CD4-positive, alpha-beta memory T cell (primary cell): Measurements from ENCODE around the gene BRSK1. TPM values are rescaled to one million over a fixed set of nuclear protein-coding genes. Genes with fewer than 3 reads are reported as not detected.

ENCODE experiments used
- CTCF ChIA-PET: fragments of 350-600 bp; sonication (Branson Sonifier 250); formaldehyde crosslinking; loops from one replicate; lab custom pipeline; 2021; ENCODE audit warnings: inconsistent platforms; ENCODE audit not compliant: partially characterized antibody; lab: Charles Lee
- POLR2A ChIA-PET: fragments of 350-600 bp; sonication (Branson Sonifier 250); formaldehyde crosslinking; loops from one replicate; lab custom pipeline; 2021; ENCODE audit not compliant: partially characterized antibody; lab: Charles Lee
- DNase-seq, 5 donors: peaks; one replicate each; pipeline versions ENCODE4 v3.0.0 to v3.0.0-alpha.2; 2020 to 2022; ENCODE audit warnings: mixed read lengths in 1 of 5
- H3K27ac ChIP-seq: one replicate; pipeline ENCODE4 v1.7.0; 2013; ENCODE audit warnings: low read depth, low read length
- H3K27me3 ChIP-seq: 2 replicates; pipeline ENCODE4 v1.7.0; 2013; ENCODE audit warnings: mild to moderate bottlenecking, low read length, moderate library complexity; ENCODE audit not compliant: insufficient read depth
- H3K36me3 ChIP-seq: 2 replicates; pipeline ENCODE4 v1.7.0; 2013; ENCODE audit warnings: mild to moderate bottlenecking, low read length, moderate library complexity; ENCODE audit not compliant: insufficient read depth
- H3K4me1 ChIP-seq: 2 replicates; pipeline ENCODE4 v1.7.0; 2013; ENCODE audit warnings: mild to moderate bottlenecking, low read length, moderate library complexity; ENCODE audit not compliant: insufficient read depth
- H3K4me3 ChIP-seq, 2 donors: one replicate each; pipeline ENCODE4 v1.7.0; 2013; ENCODE audit warnings: low read length in 2 of 2, mild to moderate bottlenecking in 1 of 2
- H3K9me3 ChIP-seq, 2 donors: one replicate each; pipeline ENCODE4 v1.7.0; 2013; ENCODE audit warnings: low read length in 2 of 2, control low read depth in 1 of 2; ENCODE audit not compliant: control insufficient read depth in 1 of 2
- H3K27ac Mint-ChIP-seq, 7 donors: one replicate each; pipeline ENCODE4 v1.8.0; 2020 to 2021; ENCODE audit warnings: mixed read lengths in 7 of 7, mild to moderate bottlenecking in 6 of 7, inconsistent platforms in 3 of 7, moderate library complexity in 3 of 7
- H3K27me3 Mint-ChIP-seq, 2 donors: one replicate each; pipeline ENCODE4 v1.8.0; 2020 to 2021; ENCODE audit warnings: mixed read lengths in 2 of 2
- H3K36me3 Mint-ChIP-seq, 2 donors: one replicate each; pipeline ENCODE4 v1.8.0; 2020 to 2021; ENCODE audit warnings: mixed read lengths in 2 of 2, inconsistent platforms in 1 of 2, mild to moderate bottlenecking in 1 of 2
- H3K4me1 Mint-ChIP-seq, 4 donors: one replicate each; pipeline ENCODE4 v1.8.0; 2020 to 2021; ENCODE audit warnings: mixed read lengths in 4 of 4, mild to moderate bottlenecking in 1 of 4
- H3K4me3 Mint-ChIP-seq, 8 donors: one replicate each; pipeline ENCODE4 v1.8.0; 2020 to 2021; ENCODE audit warnings: mixed read lengths in 8 of 8, mild to moderate bottlenecking in 7 of 8, moderate library complexity in 6 of 8, inconsistent platforms in 3 of 8
- H3K9me3 Mint-ChIP-seq, 8 donors: one replicate each; pipeline ENCODE4 v1.8.0; 2020 to 2021; ENCODE audit warnings: mixed read lengths in 8 of 8, mild to moderate bottlenecking in 5 of 8, inconsistent platforms in 3 of 8, moderate library complexity in 1 of 8
- intact Hi-C: fragments of 100-400 bp; cut with micrococcal nuclease; formaldehyde crosslinking; loops from one replicate; pipeline ENCODE4 v1.15.1; 2023
- polyA plus RNA-seq, 2 donors: library from polyadenylated mRNA; unstranded; fragments of 300-500 nt; fragmentation: Illumina TruSeq; gene quantifications; one replicate each; pipeline ENCODE4 v1.2.3, GENCODE V29; 2021
- total RNA-seq, 2 experiments: library from RNA; stranded (reverse); gene quantifications; one replicate each; pipeline ENCODE4 v1.2.3, GENCODE V29; 2021

BRSK1 gene
- total and polyA plus RNA-seq, 4 experiments from 2014 or later, result 1.4 to 1.7 TPM; not detected in 2

GRCh38 chr19:55319785-55320184 lies 36.0 kb downstream of the BRSK1 start:
- intact Hi-C loops, result no loop called here
- Mint-ChIP-seq H3K27me3 (peaks cover 7 to 11% of the 10 kb centered on the region in 2 donors), H3K9me3 (no peaks in the 10 kb centered on the region), H3K36me3 (no peaks in the 10 kb centered on the region), H3K27ac (no peak overlapping the region), H3K4me1 (no peaks in the 10 kb centered on the region), H3K4me3 (no peak overlapping the region)
- POLR2A ChIA-PET, result no interaction called here
- H3K4me3 ChIP-seq, result no peak overlapping the region
- H3K36me3 ChIP-seq, result no peaks in the 10 kb centered on the region
- H3K9me3 ChIP-seq, result no peaks in the 10 kb centered on the region
- CTCF ChIA-PET, result no interaction called here
- DNase-seq, result no peak
- no peaks in the 10 kb centered on the region for H3K27me3 ChIP-seq
- H3K4me1 ChIP-seq, result no peaks in the 10 kb centered on the region
- no peak overlapping the region for H3K27ac ChIP-seq

- H3K36me3 Mint-ChIP-seq, result no peaks in the 10 kb centered on the region
- Histone ChIP-seq H3K9me3 (no peaks in the 10 kb centered on the region), H3K4me1 (no peaks in the 10 kb centered on the region), H3K27ac (no peak overlapping the region), H3K27me3 (no peaks in the 10 kb centered on the region), H3K4me3 (no peak overlapping the region), H3K36me3 (no peaks in the 10 kb centered on the region)
- no peak overlapping the region for H3K4me3 Mint-ChIP-seq
- POLR2A ChIA-PET, result interaction anchor here (0.6 to 1.8 kb wide), 2 partner anchors 18 to 103 kb away, joined by 3 to 4 read pairs; partner anchors contain the start of gene KMT5C
- peaks cover 0 to 2% (median 0%) of the 10 kb centered on the region in 4 donors for H3K4me1 Mint-ChIP-seq
- no peak overlapping the region for H3K27ac Mint-ChIP-seq
- no peak for DNase-seq
- intact Hi-C loops, result no loop called here
- peaks cover 7 to 11% of the 10 kb centered on the region in 2 donors for H3K27me3 Mint-ChIP-seq
- H3K9me3 Mint-ChIP-seq, result no peaks in the 10 kb centered on the region
- CTCF ChIA-PET, result interaction anchor here (2.2 kb wide), 1 partner anchor 18 kb away, joined by 9 read pairs; no protein-coding TSS in a partner anchor
These were observed 37.1 kb downstream of the BRSK1 start for GRCh38 chr19:55320844-55321419.

- intact Hi-C loops, result no loop called here
- ChIA-PET CTCF (interaction anchor here (2.2 kb wide), 1 partner anchor 19 kb away, joined by 9 read pairs; no protein-coding TSS in a partner anchor), POLR2A (interaction anchor here (1.8 kb wide), 1 partner anchor 18 kb away, joined by 4 read pairs; the partner anchor contains the start of gene KMT5C)
- Histone ChIP-seq H3K4me3 (no peak overlapping the region), H3K27ac (no peak overlapping the region), H3K36me3 (no peaks in the 10 kb centered on the region), H3K9me3 (no peaks in the 10 kb centered on the region), H3K4me1 (no peaks in the 10 kb centered on the region), H3K27me3 (no peaks in the 10 kb centered on the region)
- no peaks in the 10 kb centered on the region for H3K36me3 Mint-ChIP-seq
- H3K9me3 Mint-ChIP-seq, result no peaks in the 10 kb centered on the region
- H3K4me1 Mint-ChIP-seq, result peaks cover 0 to 2% (median 0%) of the 10 kb centered on the region in 4 donors
- no peak for DNase-seq
- H3K27me3 Mint-ChIP-seq, result peaks cover 7 to 13% of the 10 kb centered on the region in 2 donors
- peak overlapping the region in 2 of 7 donors; percentile 18 to 75 for H3K27ac Mint-ChIP-seq
- H3K4me3 Mint-ChIP-seq, result no peak overlapping the region
These were observed 37.8 kb downstream of the BRSK1 start for GRCh38 chr19:55321466-55322137.

DNA sequence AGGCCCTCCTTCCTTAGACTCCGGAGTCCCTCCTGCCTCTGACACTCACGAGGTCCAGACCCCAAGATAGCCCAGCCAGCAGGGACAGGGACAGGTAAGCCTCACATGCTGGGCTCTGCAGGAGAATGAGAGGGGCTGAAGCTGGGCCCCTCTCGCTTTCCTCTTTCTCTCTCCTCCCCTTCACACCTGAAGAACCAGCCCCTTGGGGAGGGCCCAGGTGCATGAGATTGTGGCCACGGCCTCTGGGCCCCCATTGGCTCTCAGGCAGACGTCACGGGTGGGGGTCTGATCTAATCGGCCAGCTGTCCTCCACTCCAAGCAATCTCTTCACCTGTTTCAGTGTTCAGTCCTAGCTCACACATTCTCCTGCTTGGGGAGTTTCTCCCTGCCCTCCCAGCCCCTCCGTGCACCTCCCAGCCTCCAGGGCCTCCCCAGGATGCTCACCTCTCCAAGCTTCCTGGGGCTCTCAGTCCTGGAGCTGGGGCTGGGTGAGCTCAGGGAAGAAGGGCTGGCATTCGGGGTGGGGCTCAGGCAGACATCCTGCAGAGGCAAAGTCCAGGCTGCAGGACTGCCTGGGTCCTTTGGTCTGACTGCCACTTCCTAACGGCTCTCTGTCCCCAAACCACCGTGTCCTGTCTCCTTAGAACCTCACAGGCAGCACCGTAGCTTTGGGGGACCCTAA lies 38.5 kb downstream of the BRSK1 start:
- H3K36me3 Mint-ChIP-seq, result no peaks in the 10 kb centered on the region
- no peaks in the 10 kb centered on the region for H3K9me3 ChIP-seq
- no peak overlapping the region for H3K4me3 Mint-ChIP-seq
- POLR2A ChIA-PET, result interaction anchor here (1.8 kb wide), 1 partner anchor 17 kb away, joined by 4 read pairs; the partner anchor contains the start of gene KMT5C
- no peak overlapping the region for H3K27ac Mint-ChIP-seq
- no peaks in the 10 kb centered on the region for H3K9me3 Mint-ChIP-seq
- H3K27me3 Mint-ChIP-seq, result peaks cover 7 to 15% of the 10 kb centered on the region in 2 donors
- intact Hi-C loops, result no loop called here
- no peak overlapping the region for H3K4me3 ChIP-seq
- H3K4me1 ChIP-seq, result no peaks in the 10 kb centered on the region
- H3K36me3 ChIP-seq, result no peaks in the 10 kb centered on the region
- H3K4me1 Mint-ChIP-seq, result peaks cover 0 to 2% (median 0%) of the 10 kb centered on the region in 4 donors
- H3K27ac ChIP-seq, result no peak overlapping the region
- no peak for DNase-seq
- H3K27me3 ChIP-seq, result no peaks in the 10 kb centered on the region
- CTCF ChIA-PET, result interaction anchor here (0.6 to 2.2 kb wide), 2 partner anchors 20 to 31 kb away, joined by 3 to 9 read pairs; no protein-coding TSS in a partner anchor

- H3K4me3 Mint-ChIP-seq, result no peak overlapping the region
- ChIA-PET POLR2A (interaction anchor here (1.0 kb wide), 1 partner anchor 15 kb away, joined by 3 read pairs; the partner anchor contains the start of gene KMT5C), CTCF (no interaction called here)
- H3K36me3 Mint-ChIP-seq, result no peaks in the 10 kb centered on the region
- no peak for DNase-seq
- Histone ChIP-seq H3K4me1 (no peaks in the 10 kb centered on the region), H3K27me3 (no peaks in the 10 kb centered on the region), H3K4me3 (no peak overlapping the region), H3K9me3 (no peaks in the 10 kb centered on the region), H3K36me3 (no peaks in the 10 kb centered on the region), H3K27ac (no peak overlapping the region)
- intact Hi-C loops, result no loop called here
- peaks cover 0 to 2% (median 0%) of the 10 kb centered on the region in 4 donors for H3K4me1 Mint-ChIP-seq
- H3K27ac Mint-ChIP-seq, result no peak overlapping the region
- no peaks in the 10 kb centered on the region for H3K9me3 Mint-ChIP-seq
- peaks cover 7 to 20% of the 10 kb centered on the region in 2 donors for H3K27me3 Mint-ChIP-seq
These were observed 40.9 kb downstream of the BRSK1 start for GRCh38 chr19:55324662-55325061.

DNA sequence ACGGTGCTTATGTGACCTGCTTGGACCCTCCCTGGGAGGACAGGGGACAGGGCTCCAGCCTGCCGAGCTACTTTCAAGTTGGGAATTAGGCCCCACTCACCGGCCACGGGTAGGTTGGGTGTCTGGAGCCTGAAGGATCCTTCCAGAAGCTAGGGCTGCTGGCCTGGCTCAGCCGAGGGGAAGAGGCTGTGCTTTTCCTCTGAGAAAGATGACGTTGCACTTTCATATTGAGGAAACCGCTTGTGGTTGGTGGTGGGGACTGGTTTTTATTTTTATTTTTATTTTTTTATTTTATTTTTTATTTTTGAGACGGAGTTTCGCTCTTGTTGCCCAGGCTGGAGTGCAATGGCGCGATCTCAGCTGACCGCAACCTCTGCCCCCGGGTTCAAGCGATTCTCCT lies 41.4 kb downstream of the BRSK1 start, which contains the start of gene TMEM150B:
Gene TMEM150B, minus strand, starts transcription at position 170 of the 400 bp plus-strand sequence. CDS start 4,305 bp downstream, outside the sequence.
- no peak within 1 kb of the TSS for H3K27ac ChIP-seq
- H3K4me3 ChIP-seq, result no peak within 1 kb of the TSS
- no peaks in the 10 kb centered on the region for H3K27me3 ChIP-seq
- no peaks in the 10 kb centered on the region for H3K36me3 ChIP-seq
- ChIA-PET POLR2A (interaction anchor here (1.0 kb wide), 1 partner anchor 14 kb away, joined by 3 read pairs; the partner anchor contains the start of gene KMT5C), CTCF (no interaction called here)
- intact Hi-C loops, result no loop called here
- Mint-ChIP-seq H3K4me1 (peaks cover 0 to 2% (median 0%) of the 10 kb centered on the region in 4 donors), H3K36me3 (no peaks in the 10 kb centered on the region), H3K27me3 (peaks cover 7 to 20% of the 10 kb centered on the region in 2 donors), H3K4me3 (no peak within 1 kb of the TSS), H3K27ac (no peak within 1 kb of the TSS), H3K9me3 (no peaks in the 10 kb centered on the region)
- H3K4me1 ChIP-seq, result no peaks in the 10 kb centered on the region
- no peak for DNase-seq
- H3K9me3 ChIP-seq, result no peaks in the 10 kb centered on the region
